NCI-H774 (cell line): ENCODE results near the gene CREB5.
"Not testable (repeated sequence)": the region's sequence is repeated elsewhere in the genome, so short reads cannot be mapped to it uniquely, and the experiment has no call there.

Source experiments
- DNase-seq: peaks from one replicate; lab custom pipeline; 2025; lab: John Stamatoyannopoulos, UW

The CREB5 gene

DNA sequence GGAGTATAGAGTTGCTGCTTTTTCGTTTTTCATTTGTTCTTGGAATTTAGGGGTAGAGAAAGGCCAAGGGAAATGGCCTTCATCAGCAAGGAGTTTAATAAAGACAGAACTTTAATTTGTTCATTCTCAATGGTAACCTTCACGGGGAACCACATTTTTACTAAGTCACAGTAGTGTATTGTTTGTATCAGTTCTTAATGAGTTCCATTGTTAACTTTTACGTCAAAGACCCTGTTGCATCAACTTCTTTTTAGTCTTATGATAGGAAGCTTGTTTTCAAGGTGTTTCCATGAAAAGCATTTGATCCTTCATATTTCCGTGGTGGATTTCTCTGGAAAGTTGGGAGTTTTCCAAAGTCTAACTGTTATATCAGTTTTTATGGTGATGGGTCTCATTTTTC lies 169.9 kb downstream of the CREB5 start:
- DNase-seq, result no peak

DNA sequence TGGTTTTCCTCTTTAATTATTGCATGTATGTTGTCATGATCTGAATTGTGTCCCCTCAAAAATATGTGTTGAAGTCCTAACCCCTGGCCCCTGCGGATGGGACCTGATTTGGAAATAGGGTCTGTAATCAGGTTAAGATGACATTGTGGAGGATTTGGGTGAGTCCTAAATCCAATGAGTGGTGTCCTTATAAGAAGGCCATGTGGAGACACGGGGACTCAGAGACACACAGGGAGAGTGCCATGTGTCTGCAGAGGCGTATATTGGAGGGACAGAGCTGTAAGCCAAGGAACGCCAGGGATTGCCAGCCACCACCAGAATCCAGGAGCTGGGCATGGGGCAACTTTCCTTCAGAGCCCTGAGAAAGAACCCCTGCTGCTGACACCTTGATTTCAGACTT lies 171.9 kb downstream of the CREB5 start:
- no peak for DNase-seq

DNA sequence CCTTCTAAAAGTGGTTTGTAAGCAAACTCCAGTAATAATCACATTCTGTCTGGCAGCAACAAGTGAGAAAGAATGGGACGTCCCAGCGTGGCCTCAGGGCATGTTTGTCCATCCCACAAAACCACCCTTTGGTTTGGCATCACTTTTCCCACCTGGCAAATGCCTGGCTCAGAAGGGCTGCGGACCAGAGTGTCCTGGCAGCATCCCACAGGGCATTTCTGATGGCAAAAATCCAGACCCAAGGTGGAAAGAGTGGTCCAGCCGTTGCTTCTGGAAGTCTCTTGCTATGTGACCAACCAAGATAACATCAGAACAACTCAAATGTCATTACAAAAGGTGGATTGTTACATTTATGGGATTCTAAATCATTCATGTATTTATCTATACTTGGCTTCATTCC lies 174.4 kb downstream of the CREB5 start:
- no peak for DNase-seq

DNA sequence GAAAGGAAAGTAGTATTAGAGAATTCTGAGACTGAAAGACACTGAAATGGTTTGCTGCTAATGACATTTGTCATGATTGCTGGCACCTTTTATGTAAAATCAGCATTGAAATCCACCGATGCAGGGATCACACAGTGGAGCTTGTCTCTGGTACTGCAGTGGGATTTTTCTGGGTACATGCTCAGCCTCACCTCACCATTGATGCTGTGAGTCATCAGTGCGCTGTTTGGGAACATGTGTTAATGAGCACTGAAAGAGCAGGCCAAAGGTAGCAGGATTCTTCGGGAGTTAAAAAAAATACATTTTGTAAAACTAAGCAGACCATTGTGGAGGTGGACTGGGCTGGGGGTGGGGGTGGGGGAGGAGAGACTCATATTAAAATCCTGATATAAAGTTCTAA lies 174.9 kb downstream of the CREB5 start:
- no peak for DNase-seq

DNA sequence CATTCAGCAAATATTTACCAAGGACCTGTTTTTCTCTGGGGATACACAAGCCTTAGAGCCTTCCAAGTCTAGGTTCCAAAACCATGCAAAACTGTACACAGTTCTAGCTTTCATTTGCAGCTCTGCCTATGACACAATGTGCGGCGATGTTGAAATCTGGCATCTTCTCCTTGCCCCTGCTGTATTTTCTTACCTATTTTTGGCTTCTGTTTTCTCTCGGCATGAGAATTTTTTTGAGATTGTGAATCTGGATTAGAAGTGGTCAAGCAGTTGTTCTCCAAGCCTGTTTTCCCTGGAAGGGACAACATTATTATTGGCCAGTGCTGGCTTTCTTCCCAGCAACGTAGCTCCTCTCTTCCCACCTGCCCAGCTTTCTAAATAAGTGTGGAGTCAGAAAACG lies 176.3 kb downstream of the CREB5 start:
- DNase-seq, result no peak

DNA sequence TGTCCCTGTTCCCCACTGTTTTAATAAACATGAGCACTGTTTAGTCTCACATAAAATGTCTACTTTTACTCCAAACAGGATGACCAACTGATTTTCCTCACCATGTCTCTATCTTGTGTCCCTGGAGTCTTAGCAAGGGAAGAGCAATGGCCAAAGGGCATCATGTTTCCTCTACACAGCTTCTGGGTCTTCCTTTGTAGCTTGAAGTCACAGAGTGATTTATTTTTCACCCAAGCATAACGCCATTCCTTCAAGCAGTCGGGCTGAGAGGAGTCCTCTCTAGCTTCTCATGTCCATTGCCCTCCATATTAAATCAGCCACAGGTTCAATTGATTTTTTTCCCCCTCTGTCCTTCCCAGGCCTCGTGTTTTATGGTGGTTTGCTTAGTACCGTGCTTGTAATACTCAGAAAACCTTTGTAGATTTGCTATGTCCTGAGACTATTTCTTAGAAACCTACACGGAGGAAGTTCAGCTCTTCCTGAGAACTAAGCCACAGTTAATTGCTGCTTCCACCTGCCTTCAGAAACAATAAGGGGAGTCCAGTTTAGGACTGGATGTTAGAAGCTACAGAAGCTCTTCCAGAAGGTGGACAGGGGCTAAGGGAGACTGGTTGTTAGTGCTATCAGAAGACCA lies 178.8 kb downstream of the CREB5 start:
- DNase-seq, result no peak

DNA sequence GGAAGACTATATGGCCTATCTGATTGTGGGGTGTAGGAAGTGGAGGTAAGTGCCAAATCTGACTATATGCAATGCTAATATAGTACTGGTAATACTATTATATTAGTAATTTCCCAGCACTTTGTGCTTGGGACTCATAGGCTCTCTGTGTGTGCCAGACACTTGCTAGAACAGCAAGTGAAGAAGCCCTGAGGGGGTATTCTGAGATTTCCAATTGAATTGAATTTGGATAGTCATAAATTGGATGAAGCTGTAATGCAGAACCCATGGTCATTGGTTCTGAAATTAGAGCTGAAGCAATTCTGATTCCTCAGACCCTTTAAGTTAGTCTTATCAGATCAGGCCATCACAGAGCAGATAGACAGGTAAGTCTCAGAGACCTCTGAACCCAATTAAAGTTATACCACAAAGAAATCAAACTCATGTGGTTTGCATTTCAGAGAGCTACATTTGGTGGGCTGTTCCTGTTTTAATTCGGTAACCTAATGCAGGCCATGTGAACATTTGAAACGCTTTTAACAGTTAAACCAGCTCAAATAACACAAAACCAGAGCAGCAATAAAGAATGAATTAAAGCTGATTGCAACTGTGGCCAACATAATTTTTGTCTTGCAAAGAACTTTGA lies 179.5 kb downstream of the CREB5 start:
- no peak for DNase-seq

DNA sequence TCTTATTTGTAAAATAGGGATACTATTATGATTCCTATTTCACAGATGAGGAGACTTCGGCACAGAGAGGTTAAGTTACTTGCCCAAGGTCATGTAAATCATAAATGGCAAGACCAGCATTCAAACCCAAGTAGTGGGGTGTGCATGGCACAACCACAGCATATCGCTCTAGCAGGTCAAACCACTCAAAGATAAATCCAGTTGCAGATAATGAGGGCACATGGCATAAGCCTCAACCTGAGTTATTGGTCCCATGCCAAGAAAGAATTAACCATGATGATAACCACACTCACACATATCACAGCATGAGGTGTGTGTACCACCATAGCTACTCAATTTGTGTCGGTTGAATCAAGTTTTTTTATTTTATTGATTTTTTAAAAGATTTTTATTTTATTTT lies 180.5 kb downstream of the CREB5 start:
- DNase-seq, result no peak

DNA sequence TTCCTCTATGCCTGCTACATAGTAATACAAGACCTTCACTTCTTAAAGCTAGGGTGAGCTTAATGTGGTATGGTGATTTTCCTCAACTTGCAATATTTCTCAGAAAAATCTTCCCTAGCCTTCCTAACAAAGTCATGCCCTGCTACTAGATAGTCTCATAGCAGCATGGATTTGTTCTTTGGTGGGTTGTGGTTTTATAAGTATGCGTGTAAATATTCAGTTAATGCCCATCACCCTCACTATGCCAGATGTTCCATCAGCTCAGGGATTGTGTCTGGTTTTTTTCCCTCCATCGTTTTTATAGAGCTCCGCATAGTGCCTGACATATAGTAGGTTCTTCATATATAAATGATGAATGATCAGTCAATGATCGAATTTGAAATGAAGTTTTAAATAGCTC lies 182.8 kb downstream of the CREB5 start:
- DNase-seq, result no peak

DNA sequence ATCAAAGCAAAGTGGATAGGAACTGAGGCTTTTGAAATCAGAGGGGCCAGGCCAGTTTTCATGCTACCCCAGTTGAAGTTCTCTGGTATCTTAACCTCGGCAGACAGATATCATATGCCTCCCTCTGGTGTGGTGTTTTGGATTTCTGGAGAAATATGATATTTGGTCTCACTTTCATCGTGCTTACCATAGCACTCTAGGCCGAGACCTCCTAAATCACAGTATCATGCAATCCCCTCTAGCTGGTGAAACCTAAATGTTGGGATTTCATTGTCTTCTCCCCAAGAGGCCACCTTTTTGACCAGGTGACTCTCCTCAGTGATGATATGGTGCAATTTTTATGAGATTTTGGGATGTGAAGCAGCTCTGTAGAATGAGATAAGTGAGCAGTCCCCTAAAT lies 183.5 kb downstream of the CREB5 start:
- DNase-seq, result no peak

DNA sequence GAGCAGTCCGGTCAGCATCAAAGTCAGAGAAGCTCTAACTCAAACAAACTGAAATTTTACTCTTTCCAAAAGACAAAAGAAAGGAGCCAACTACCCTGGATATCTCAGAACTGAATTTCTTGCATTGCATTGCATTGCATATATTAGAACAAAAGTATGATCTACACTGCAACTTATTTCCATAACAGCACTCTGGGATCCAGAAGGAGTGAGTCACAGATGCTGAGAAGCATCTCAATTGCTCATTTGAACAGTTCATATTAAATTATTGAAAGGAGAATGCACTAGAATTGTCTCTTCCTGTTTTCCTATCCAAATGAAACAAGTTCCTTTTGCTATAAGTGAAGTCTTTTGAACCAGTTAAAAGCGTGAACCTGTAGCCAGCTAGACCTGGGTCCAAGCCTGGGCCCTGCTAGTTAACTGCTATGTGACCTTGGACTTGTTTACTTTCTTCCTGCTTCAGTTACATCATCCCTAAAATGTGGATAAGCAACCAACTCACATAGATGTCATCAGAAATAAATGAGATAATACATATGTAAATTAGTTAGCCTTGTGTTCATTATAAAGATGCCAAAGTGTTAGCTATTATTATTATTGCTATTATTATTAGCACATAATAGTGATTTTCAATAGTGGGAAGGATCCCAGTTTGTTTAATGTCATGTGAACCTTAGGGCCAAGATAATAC lies 184.1 kb downstream of the CREB5 start:
- DNase-seq, result no peak

DNA sequence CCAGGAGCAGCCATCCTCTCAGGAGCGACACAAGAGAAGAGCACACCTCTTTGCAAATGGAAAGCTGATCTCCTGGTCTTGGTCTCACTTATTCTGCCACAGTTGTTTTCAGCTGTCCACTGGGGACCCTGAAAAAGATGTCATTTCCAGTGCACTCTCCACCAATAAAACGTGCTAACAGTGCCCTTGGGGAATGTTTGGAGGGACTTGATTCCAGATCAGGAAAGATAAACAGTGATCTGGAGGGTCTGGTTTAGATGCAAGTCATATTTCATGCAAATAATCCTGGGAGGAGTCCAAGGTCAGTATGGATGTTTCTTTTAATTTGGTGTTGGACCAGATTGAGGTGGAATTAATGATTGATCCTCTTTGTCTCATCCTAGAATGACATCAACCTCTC lies 185.0 kb downstream of the CREB5 start:
- no peak for DNase-seq

DNA sequence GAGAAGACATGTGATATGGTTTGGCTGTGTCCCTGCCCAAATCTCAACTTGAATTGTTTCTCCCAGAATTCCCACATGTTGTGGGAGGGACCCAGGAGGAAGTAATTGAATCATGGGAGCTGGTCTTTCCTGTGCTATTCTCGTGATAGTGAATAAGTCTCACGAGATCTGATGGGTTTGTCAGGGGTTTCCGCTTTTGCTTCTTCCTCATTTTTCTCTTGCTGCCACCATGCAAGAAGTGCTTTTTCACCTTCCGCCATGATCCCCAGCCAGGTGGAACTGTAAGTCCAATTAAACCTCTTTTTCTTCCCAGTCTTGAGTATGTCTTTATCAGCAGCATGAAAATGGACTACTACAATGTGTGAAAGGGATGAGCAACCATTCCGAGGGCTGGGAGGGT lies 185.7 kb downstream of the CREB5 start:
- DNase-seq, result not testable (repeated sequence)

DNA sequence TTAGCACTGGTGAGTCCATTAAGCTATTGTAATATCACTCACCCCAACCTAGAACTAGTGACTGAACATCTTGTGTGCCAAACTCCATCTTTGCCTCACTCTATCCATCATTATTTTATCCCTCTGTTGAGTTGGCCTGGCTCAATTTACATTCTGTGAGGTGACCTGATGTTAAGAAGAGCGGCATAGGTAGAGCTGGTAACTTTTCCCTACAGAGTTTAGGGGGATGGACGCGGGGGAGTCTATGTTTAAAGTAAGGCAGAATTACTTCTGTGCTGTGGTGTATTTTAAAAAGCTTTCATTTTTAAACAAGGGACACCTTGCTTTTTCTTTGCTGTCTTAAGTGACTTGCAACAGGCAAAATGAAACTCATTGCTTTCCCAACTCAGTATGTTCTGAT lies 186.3 kb downstream of the CREB5 start:
- DNase-seq, result no peak

DNA sequence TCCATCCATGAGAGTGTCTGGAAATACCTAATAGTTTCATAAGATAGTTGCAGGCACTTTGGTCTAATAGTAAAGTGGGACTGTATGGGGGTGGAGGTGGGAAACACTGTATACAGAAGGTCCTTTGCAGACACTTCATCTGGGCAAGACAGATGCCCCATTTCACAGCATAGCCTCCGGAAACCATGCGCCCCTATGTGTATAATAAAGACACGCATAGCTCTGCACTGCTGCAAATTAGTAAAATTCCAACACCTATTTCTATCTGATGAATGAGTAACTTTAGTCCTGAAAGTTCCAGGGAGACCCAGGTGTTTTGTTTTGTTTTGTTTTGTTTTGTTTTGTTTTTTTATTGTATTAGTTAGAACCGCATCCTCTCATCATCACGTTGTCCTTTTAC lies 187.1 kb downstream of the CREB5 start:
- no peak for DNase-seq

DNA sequence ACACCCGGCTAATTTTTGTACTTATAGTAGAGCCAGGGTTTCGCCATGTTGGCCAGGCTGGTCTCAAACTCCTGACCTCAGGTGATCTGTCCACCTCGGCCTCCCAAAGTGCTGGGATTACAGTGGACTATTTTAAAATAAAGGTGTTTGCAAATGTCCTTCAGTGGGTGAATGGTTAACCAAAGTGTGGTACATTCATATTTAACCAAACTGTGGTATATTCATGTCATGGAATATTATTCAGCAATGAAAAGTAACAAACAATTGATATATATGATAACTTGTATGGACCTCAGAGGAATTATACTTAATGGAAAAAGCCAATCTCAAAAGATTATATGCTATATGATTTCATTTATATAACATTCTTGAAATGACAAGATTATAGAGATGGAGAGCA lies 190.0 kb downstream of the CREB5 start:
- DNase-seq, result no peak

DNA sequence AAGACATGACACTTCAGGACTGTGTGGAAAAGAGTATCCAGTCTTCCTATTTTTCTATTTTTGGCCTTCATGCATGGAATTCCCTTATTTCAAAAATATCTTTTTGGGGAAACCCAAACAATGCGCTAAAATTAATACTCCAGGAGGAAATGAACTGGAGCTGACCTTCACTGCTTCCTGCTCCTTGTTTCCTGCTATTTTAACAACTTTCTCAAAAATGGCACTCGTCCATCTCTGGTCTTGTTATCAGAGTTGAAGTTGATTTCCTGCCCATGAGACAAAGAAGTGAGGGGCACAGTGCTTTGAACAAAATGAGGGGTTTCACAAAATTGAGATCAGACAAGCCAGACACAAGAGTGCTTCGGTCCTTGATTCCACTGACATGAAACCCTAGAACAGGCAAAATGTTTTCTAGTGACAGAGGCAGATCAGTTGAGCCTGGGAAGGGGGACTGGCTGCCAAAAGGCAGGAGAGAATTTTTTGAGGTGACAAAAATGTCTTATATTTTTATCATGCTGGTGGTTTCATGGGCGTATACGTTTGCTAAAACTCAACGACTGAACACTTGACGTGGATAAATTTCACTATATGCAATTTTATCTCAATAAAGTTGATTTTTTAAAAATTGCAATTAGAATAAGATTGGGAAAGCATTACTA lies 193.2 kb downstream of the CREB5 start:
- no peak for DNase-seq

DNA sequence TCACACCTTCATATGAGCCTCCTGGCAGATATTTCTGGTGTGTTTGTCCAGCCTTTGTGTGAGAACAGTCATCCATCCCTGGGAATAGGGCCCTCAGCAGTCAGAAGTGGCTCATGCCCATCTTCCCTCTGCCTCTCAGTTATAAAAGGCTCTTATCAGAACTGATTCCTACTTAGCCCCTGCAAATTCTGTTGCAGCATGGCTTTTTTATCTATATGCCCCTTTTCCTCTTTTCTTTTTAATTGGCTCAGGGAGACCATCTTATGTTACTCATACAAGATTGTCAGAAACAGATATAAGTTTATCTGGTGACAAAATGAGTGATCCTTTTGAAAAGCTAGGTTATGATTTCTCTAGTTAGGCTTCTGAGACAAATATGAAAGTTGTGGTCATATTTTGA lies 194.1 kb downstream of the CREB5 start:
- no peak for DNase-seq

DNA sequence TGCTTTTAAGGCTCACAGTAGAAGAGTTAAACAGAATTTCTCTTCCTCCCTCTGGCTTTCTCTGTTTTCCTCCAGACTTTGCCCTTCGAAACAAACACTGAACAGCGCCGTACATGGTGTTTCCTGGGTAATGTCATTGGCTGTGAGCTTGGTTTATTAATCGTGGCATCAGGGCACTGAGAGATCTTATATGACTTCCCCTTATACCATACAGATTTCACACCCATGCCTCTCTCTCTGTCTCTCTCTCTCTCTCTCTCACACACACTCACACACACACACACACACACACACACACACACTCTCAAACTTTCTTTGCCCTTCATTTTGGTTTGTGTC lies 195.5 kb downstream of the CREB5 start:
- no peak for DNase-seq

DNA sequence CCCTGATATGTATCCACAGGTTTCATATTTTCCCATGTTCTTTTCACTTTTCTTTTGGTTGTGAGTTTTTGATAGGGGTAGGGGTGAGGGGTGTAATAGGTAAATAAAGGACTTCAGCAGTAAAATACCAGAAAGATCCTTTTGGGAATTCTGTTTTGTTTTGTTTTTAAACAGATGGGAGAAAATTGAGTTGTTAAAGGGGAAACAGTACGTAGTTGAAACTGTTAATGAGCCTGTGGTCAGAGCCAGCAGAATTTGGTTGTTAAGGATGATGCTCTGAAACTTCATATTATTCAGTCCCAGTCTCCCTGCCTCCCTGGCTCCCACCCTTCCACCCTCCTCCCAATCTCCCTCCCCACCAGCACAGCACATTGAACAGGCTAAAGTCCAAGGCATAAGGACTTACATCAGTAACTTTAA lies 195.9 kb downstream of the CREB5 start:
- DNase-seq, result no peak

DNA sequence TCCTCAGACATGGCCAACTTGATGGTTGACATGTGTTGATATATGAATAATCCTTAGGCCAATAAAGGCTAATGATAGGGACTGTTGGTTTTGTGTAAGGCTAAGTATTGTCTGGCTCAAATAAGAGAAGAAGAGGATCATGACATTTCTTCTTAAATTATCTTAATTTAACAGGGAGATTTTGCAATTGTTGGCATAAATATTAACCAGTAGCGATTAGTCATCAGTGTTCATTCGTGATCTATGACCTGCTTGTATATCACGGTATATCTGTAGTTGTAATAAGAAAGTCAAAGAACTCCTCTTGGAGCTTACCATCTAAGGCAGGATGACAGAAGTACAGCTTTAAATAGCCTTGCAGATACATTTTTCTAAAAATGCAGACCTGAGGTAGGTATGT lies 196.4 kb downstream of the CREB5 start:
- DNase-seq, result no peak

DNA sequence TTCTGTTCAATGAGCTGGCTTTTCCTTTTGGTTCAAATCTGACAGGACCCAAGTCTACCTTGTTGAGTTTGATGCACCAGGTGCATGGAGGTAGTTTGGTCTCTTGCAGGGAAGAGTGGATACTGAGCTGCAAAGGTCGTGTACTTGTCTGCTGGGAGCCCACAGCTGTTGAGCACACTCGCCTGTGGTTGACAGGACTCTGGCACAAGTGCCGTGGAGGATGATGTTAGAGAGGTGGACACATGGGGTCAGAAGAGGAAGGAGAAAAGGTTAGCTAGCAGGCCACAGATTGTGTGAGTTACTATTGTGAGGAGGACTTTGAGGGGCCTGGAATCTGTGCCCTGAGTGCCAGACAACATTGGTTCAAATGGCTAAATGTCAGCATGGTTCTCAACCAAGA lies 197.3 kb downstream of the CREB5 start:
- DNase-seq, result no peak

DNA sequence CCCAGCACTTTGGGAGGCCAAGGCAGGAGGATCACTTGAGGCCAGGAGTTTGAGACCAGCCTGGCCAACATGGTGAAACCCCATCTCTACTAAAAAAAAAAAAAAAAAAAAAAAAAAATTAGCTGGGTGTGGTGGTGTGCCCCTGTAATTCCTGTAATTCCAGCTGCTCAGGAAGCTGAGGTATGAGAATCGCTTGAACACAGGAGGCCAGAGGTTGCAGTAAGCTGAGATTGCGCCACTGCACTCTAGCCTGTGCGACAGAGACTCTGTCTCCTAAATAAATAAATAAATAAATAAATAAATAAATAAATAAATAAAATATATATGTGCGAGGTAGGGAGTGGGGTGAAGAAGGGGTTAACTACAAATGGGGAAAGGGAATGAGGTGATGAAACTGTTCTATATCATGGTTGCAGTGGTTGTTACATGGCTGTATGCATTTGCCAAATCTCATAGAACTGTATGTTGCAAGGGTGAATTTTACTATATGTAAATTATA lies 199.1 kb downstream of the CREB5 start:
- not testable (repeated sequence) for DNase-seq
